Vagina (tissue), 2 donors: ENCODE results near the gene FAM53B. TPM values are rescaled to one million over a fixed set of nuclear protein-coding genes. Genes with fewer than 3 reads are reported as not detected.

ENCODE experiments used
- DNase-seq, 2 donors: peaks; one replicate each; pipeline ENCODE4 v3.0.0-alpha.2; 2017; ENCODE audit errors: extremely low spot score in 2 of 2
- H3K27ac ChIP-seq: fragments of 200-600 bp; sonication (generic); one replicate; pipeline ENCODE4 v1.5.1; 2019
- H3K27me3 ChIP-seq: fragments of 200-600 bp; sonication (generic); one replicate; pipeline ENCODE4 v1.5.1; 2019
- H3K36me3 ChIP-seq, 2 donors: fragments of 200-600 bp; sonication (generic); one replicate each; pipeline ENCODE4 v1.5.1; 2017 to 2019
- H3K4me1 ChIP-seq: fragments of 200-600 bp; sonication (generic); one replicate; pipeline ENCODE4 v1.5.1; 2019
- H3K4me3 ChIP-seq, 2 donors: fragments of 200-600 bp; sonication (generic); 1 replicate in 1 of 2; 2 replicates in 1 of 2; pipeline ENCODE4 v1.5.1; 2016 to 2019
- H3K9me3 ChIP-seq: fragments of 200-600 bp; sonication (generic); one replicate; pipeline ENCODE4 v1.5.1; 2019
- CTCF ChIP-seq, 3 experiments: fragments of 450-650 bp in 2 of 3; fragments of 200-600 bp in 1 of 3; sonication (generic) in 1 of 3; IDR thresholded peaks; one replicate each; pipeline ENCODE4 v1.5.1; 2017 to 2019; ENCODE audit warnings: antibody characterized with exemption in 3 of 3, mild to moderate bottlenecking in 2 of 3, moderate library complexity in 2 of 3
- POLR2A ChIP-seq, 2 donors: fragments of 450-650 bp; IDR thresholded peaks; one replicate each; pipeline ENCODE4 v1.6.1; 2017; ENCODE audit warnings: antibody characterized with exemption in 2 of 2, mild to moderate bottlenecking in 2 of 2, moderate library complexity in 2 of 2
- POLR2AphosphoS5 ChIP-seq, 2 donors: sonication (generic); formaldehyde crosslinking; IDR thresholded peaks; one replicate each; pipeline ENCODE4 v1.9.0; 2017; ENCODE audit warnings: antibody characterized with exemption in 2 of 2, mild to moderate bottlenecking in 2 of 2, low read depth in 1 of 2; ENCODE audit not compliant: insufficient read depth in 1 of 2
- intact Hi-C: fragments of 100-400 bp; cut with DNase I; formaldehyde crosslinking; loops from one replicate; pipeline ENCODE4 v1.15.1; 2023
- total RNA-seq: library from RNA; depleted of rRNA; stranded (reverse); fragments of >200 nt; gene quantifications from one replicate; pipeline ENCODE4 v1.2.3, GENCODE V29; 2016

The FAM53B gene
- total RNA-seq, 1 donor from 2014 or later, result 35.1 TPM

- no peak for TF ChIP-seq CTCF (IDR thresholded peaks at IDR 0.05)
- TF ChIP-seq POLR2AphosphoS5 (IDR thresholded peaks at IDR 0.05; ENCODE audit: insufficient read depth in 1 of 2, low read depth in 1 of 2), result no peak
- TF ChIP-seq POLR2A (IDR thresholded peaks at IDR 0.05), result no peak
- Histone ChIP-seq H3K4me3 (no peak overlapping the region), H3K9me3 (no peaks in the 10 kb centered on the region), H3K27ac (no peak overlapping the region), H3K27me3 (no peaks in the 10 kb centered on the region), H3K4me1 (peaks cover 73% of the 10 kb centered on the region), H3K36me3 (no peaks in the 10 kb centered on the region)
- DNase-seq, result no peak
- intact Hi-C loops, result no loop called here
Measured at GRCh38 chr10:124712704-124713407, 31.3 kb downstream of the FAM53B start.

- no peak for DNase-seq
- Histone ChIP-seq H3K36me3 (peaks cover 0 to 4% of the 10 kb centered on the region in 2 donors), H3K9me3 (no peaks in the 10 kb centered on the region), H3K27ac (peak overlapping the region; percentile 81), H3K4me3 (no peak overlapping the region), H3K4me1 (peaks cover 73% of the 10 kb centered on the region), H3K27me3 (no peaks in the 10 kb centered on the region)
- intact Hi-C loops, result no loop called here
- no peak for TF ChIP-seq CTCF (IDR thresholded peaks at IDR 0.05)
- TF ChIP-seq POLR2A (IDR thresholded peaks at IDR 0.05), result no peak
- TF ChIP-seq POLR2AphosphoS5 (IDR thresholded peaks at IDR 0.05; ENCODE audit: insufficient read depth in 1 of 2, low read depth in 1 of 2), result no peak
Measured at GRCh38 chr10:124711145-124711544, 33.0 kb downstream of the FAM53B start.

- no peaks in the 10 kb centered on the region for H3K9me3 ChIP-seq
- peaks cover 0 to 12% of the 10 kb centered on the region in 2 donors for H3K36me3 ChIP-seq
- H3K4me3 ChIP-seq, result no peak overlapping the region
- no peaks in the 10 kb centered on the region for H3K27me3 ChIP-seq
- H3K4me1 ChIP-seq, result peaks cover 74% of the 10 kb centered on the region
- DNase-seq, result no peak
- H3K27ac ChIP-seq, result peak overlapping the region; percentile 81
- no peak for TF ChIP-seq POLR2A (IDR thresholded peaks at IDR 0.05)
- no peak for TF ChIP-seq CTCF (IDR thresholded peaks at IDR 0.05)
- no peak for TF ChIP-seq POLR2AphosphoS5 (IDR thresholded peaks at IDR 0.05; ENCODE audit: insufficient read depth in 1 of 2, low read depth in 1 of 2)
- intact Hi-C loops, result no loop called here
Measured at GRCh38 chr10:124710266-124710881, 33.8 kb downstream of the FAM53B start.

- Histone ChIP-seq H3K4me3 (no peak overlapping the region), H3K27me3 (no peaks in the 10 kb centered on the region), H3K4me1 (peaks cover 75% of the 10 kb centered on the region), H3K27ac (peak overlapping the region; percentile 81), H3K9me3 (no peaks in the 10 kb centered on the region), H3K36me3 (peaks cover 0 to 15% of the 10 kb centered on the region in 2 donors)
- intact Hi-C loops, result no loop called here
- TF ChIP-seq CTCF (IDR thresholded peaks at IDR 0.05) (no peak), POLR2AphosphoS5 (IDR thresholded peaks at IDR 0.05; ENCODE audit: insufficient read depth in 1 of 2, low read depth in 1 of 2) (peak in 1 of 2 donors; percentile 35), POLR2A (IDR thresholded peaks at IDR 0.05) (no peak)
- no peak for DNase-seq
Measured at GRCh38 chr10:124709861-124710260, 34.3 kb downstream of the FAM53B start.
